ENCODE data around the gene FXYD4.

DNA sequence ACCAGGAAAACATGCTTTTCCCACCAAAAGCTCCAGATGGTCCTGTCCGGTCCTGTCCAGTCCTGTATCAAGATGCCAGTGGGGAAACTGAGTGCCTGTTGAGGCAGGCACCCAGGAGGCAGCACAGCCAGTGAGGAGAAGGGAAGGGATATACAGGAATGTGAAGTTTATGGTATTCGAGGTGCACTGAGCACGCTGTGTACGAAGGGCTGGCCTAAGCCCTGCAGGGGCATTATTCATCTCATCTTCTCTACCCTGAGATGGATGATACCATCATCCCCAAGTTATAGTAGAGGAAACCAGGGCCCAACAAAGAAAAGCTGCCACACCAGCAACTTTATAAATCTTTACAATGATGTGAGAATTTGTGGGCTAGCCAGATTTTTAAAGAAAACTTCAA, 23.4 kb upstream of the FXYD4 start:
- no peak for TF ChIP-seq POLR2A (IDR thresholded peaks at IDR 0.05)
- TF ChIP-seq, protein P1, sequence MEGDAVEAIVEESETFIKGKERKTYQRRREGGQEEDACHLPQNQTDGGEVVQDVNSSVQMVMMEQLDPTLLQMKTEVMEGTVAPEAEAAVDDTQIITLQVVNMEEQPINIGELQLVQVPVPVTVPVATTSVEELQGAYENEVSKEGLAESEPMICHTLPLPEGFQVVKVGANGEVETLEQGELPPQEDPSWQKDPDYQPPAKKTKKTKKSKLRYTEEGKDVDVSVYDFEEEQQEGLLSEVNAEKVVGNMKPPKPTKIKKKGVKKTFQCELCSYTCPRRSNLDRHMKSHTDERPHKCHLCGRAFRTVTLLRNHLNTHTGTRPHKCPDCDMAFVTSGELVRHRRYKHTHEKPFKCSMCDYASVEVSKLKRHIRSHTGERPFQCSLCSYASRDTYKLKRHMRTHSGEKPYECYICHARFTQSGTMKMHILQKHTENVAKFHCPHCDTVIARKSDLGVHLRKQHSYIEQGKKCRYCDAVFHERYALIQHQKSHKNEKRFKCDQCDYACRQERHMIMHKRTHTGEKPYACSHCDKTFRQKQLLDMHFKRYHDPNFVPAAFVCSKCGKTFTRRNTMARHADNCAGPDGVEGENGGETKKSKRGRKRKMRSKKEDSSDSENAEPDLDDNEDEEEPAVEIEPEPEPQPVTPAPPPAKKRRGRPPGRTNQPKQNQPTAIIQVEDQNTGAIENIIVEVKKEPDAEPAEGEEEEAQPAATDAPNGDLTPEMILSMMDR (IDR thresholded peaks at IDR 0.05) = no peak
- TF ChIP-seq POLR2AphosphoS5 (IDR thresholded peaks at IDR 0.05) = no peak

All from sigmoid colon (tissue), 4 donors.